Activated CD4-positive, alpha-beta T cell treated with anti-CD3 and anti-CD28 coated beads, Interleukin-2, amount 10 ng/mL, durations not matched to agents 24 days and 14 days (primary cell): ENCODE measurements around the gene GBF1. TPM values are rescaled to one million over a fixed set of nuclear protein-coding genes. Genes with fewer than 3 reads are reported as not detected.
A peak's percentile ranks its signal among the peaks of the same experiment; 100 is the strongest.
"Not testable (repeated sequence)": the region's sequence is repeated elsewhere in the genome, so short reads cannot be mapped to it uniquely, and the experiment has no call there.

Experiments
- DNase-seq: peaks from one replicate; pipeline ENCODE4 v3.0.0; 2022
- H3K27ac Mint-ChIP-seq: one replicate; pipeline ENCODE4 v1.8.0; 2022; ENCODE audit warnings: mild to moderate bottlenecking, mixed read lengths
- H3K27me3 Mint-ChIP-seq: one replicate; pipeline ENCODE4 v1.8.0; 2022; ENCODE audit warnings: mixed read lengths
- H3K36me3 Mint-ChIP-seq: one replicate; pipeline ENCODE4 v1.8.0; 2022; ENCODE audit warnings: low read depth, mild to moderate bottlenecking, mixed read lengths
- H3K4me1 Mint-ChIP-seq: one replicate; pipeline ENCODE4 v1.8.0; 2021; ENCODE audit warnings: mixed read lengths
- H3K4me3 Mint-ChIP-seq: one replicate; pipeline ENCODE4 v1.8.0; 2022; ENCODE audit warnings: mild to moderate bottlenecking, moderate library complexity, mixed read lengths
- H3K9me3 Mint-ChIP-seq: one replicate; pipeline ENCODE4 v1.8.0; 2021; ENCODE audit warnings: mixed read lengths
- intact Hi-C: fragments of 100-400 bp; cut with micrococcal nuclease; formaldehyde crosslinking; loops from one replicate; pipeline ENCODE4 v1.15.1; 2023
- total RNA-seq: library from RNA; stranded (reverse); gene quantifications from 2 replicates; pipeline ENCODE4 v1.2.3, GENCODE V29; 2022

Gene GBF1
- total RNA-seq, 1 donor from 2014 or later, result 47.7 TPM

GRCh38 chr10:102287991-102288390, 42.7 kb downstream of the GBF1 start:
- Mint-ChIP-seq H3K4me3 (no peak overlapping the region), H3K4me1 (peaks cover 47% of the 10 kb centered on the region), H3K27me3 (no peaks in the 10 kb centered on the region), H3K36me3 (peaks cover 22% of the 10 kb centered on the region), H3K9me3 (no peaks in the 10 kb centered on the region), H3K27ac (peak overlapping the region; percentile 11)
- DNase-seq, result no peak
- intact Hi-C loops, result no loop called here

DNA sequence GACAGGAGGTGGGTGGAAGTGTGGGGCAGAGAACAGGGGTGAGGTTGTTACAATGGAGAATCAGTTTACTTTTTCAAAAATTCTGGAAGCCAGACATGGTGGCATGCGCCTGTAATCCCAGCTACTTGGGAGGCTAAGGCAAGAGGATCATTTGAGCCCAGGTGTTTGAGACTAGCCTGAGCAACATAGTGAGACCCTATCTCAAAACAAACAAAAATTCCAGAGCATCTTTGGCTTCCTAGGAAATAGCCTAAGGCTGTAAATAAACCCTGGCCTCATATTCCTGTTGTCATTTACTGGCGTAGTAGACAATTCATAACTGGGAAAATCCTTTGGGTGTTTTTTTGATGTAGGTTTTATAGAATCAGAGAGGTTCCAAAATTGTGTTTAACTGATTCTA, 44.0 kb downstream of the GBF1 start:
- Mint-ChIP-seq H3K4me3 (no peak overlapping the region), H3K27ac (no peak overlapping the region), H3K9me3 (no peaks in the 10 kb centered on the region), H3K36me3 (peaks cover 21% of the 10 kb centered on the region), H3K27me3 (no peaks in the 10 kb centered on the region), H3K4me1 (peaks cover 35% of the 10 kb centered on the region)
- intact Hi-C loops, result no loop called here
- DNase-seq, result no peak

GRCh38 chr10:102289840-102290239, 44.5 kb downstream of the GBF1 start:
- H3K4me3 Mint-ChIP-seq, result no peak overlapping the region
- intact Hi-C loops, result no loop called here
- H3K36me3 Mint-ChIP-seq, result peaks cover 21% of the 10 kb centered on the region
- no peaks in the 10 kb centered on the region for H3K27me3 Mint-ChIP-seq
- DNase-seq, result no peak
- no peak overlapping the region for H3K27ac Mint-ChIP-seq
- no peaks in the 10 kb centered on the region for H3K9me3 Mint-ChIP-seq
- peaks cover 32% of the 10 kb centered on the region for H3K4me1 Mint-ChIP-seq

DNA sequence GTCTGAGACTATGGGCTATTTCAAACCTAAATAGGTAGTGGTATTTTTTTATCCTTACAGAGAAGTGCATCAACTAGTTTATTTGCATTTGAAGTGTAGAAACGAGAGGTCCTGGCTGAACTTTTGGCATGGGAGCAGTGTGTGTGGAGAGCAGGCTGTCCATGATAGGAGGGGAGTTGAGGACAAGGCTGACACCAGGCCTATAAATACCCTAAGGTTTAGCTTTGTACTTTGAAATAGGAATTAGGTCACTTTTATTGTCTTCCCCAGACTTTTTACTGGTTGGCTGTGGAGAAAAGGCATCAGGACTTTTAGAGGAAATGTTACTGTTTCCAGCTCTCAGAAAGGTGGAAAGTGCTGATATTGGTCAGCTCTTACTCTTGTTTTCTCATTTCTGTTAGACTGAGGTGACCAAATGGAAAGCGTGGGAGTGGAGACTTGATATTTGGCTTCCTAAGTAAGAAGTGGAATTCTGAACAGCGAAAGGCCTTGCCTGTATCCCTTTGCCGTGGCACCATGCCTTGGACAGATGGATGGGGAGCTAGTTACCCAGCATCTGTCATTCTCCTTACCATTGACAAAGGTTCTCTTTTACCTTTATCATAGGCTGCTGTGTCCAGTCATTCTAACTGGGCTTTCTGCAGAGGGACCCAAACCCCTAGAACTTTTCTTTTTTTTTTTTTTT, 46.0 kb downstream of the GBF1 start:
- H3K9me3 Mint-ChIP-seq, result no peaks in the 10 kb centered on the region
- H3K27ac Mint-ChIP-seq, result peak overlapping the region; percentile 74
- no peaks in the 10 kb centered on the region for H3K27me3 Mint-ChIP-seq
- H3K4me1 Mint-ChIP-seq, result peaks cover 17% of the 10 kb centered on the region
- DNase-seq, result no peak
- intact Hi-C loops, result no loop called here
- H3K36me3 Mint-ChIP-seq, result peaks cover 17% of the 10 kb centered on the region
- H3K4me3 Mint-ChIP-seq, result no peak overlapping the region

GRCh38 chr10:102297101-102297500, 51.8 kb downstream of the GBF1 start:
- Mint-ChIP-seq H3K4me3 (no peak overlapping the region), H3K27me3 (no peaks in the 10 kb centered on the region), H3K36me3 (peaks cover 3% of the 10 kb centered on the region), H3K27ac (no peak overlapping the region), H3K4me1 (peaks cover 17% of the 10 kb centered on the region), H3K9me3 (no peaks in the 10 kb centered on the region)
- intact Hi-C loops, result no loop called here
- no peak for DNase-seq

- Mint-ChIP-seq H3K36me3 (peaks cover 1% of the 10 kb centered on the region), H3K4me1 (peaks cover 17% of the 10 kb centered on the region), H3K9me3 (no peaks in the 10 kb centered on the region), H3K4me3 (no peak overlapping the region), H3K27me3 (no peaks in the 10 kb centered on the region), H3K27ac (no peak overlapping the region)
- intact Hi-C loops, result no loop called here
- DNase-seq, result no peak
Measured at GRCh38 chr10:102298899-102299298, 53.6 kb downstream of the GBF1 start.

- Mint-ChIP-seq H3K9me3 (no peaks in the 10 kb centered on the region), H3K36me3 (peaks cover 3% of the 10 kb centered on the region), H3K27ac (peak overlapping the region; percentile 68), H3K4me1 (peaks cover 17% of the 10 kb centered on the region), H3K27me3 (no peaks in the 10 kb centered on the region), H3K4me3 (no peak overlapping the region)
- intact Hi-C loops, result no loop called here
- no peak for DNase-seq
Measured at GRCh38 chr10:102299873-102300272, 54.5 kb downstream of the GBF1 start.

DNA sequence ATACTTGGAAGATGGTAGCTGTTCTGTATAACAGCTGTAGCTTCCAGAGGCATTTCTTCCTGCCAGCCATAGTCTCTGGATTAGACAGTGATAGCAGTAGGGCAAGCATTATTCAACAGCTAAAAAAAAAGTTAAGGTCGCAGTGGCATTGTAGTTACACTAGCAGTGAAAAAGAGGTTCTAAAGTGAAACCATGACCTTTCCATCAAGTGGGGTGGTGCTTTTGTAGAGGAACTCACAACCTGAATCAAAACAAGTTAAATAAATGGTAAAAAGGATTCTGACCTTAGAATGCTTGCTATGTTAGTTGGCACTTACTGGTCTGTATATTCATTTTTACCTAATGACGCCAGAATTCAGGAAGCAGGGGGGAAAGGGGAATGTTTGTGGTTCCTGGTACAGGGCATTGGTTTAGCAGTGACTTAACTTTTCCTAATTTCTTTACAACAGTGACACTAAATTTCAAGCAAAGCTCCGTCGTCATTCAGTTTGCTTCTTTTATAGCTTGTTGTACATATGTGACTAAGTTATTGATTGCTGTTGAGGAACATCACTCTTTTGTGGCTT, 55.0 kb downstream of the GBF1 start:
- H3K9me3 Mint-ChIP-seq, result no peaks in the 10 kb centered on the region
- peak overlapping the region; percentile 68 for H3K27ac Mint-ChIP-seq
- no peak for DNase-seq
- peaks cover 3% of the 10 kb centered on the region for H3K36me3 Mint-ChIP-seq
- intact Hi-C loops, result no loop called here
- peaks cover 17% of the 10 kb centered on the region for H3K4me1 Mint-ChIP-seq
- H3K4me3 Mint-ChIP-seq, result peak overlapping the region; percentile 30
- H3K27me3 Mint-ChIP-seq, result no peaks in the 10 kb centered on the region

- H3K4me3 Mint-ChIP-seq, H3K27me3 Mint-ChIP-seq, H3K27ac Mint-ChIP-seq, H3K9me3 Mint-ChIP-seq, DNase-seq, intact Hi-C loops, H3K36me3 Mint-ChIP-seq: not testable (repeated sequence)
- peaks cover 17% of the 10 kb centered on the region for H3K4me1 Mint-ChIP-seq
Measured at GRCh38 chr10:102300912-102301311, 55.6 kb downstream of the GBF1 start.

- H3K27me3 Mint-ChIP-seq, H3K36me3 Mint-ChIP-seq, H3K9me3 Mint-ChIP-seq, H3K27ac Mint-ChIP-seq, DNase-seq, intact Hi-C loops, H3K4me3 Mint-ChIP-seq: not testable (repeated sequence)
- peaks cover 17% of the 10 kb centered on the region for H3K4me1 Mint-ChIP-seq
Measured at GRCh38 chr10:102301332-102301731, 56.0 kb downstream of the GBF1 start.

DNA sequence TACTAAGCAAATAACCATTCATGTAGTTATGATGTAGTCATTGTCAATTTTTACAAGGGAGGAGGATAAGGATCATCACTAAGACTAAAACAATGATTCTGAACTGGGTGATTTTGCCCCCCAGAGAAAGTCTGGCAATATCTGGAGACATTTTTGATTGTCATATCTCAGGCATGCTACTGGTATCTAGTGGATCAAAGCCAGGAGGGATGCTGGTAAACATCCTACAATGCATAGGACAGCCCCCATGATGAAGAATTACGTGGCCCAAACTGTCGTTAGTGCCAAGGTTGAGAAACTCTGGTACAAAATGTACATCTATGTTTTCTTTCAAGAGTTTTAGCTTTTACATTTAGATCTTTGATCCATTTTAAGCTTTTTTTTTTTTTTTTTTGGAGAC, 57.3 kb downstream of the GBF1 start:
- H3K9me3 Mint-ChIP-seq, result no peaks in the 10 kb centered on the region
- H3K36me3 Mint-ChIP-seq, result peaks cover 11% of the 10 kb centered on the region
- H3K4me1 Mint-ChIP-seq, result peaks cover 14% of the 10 kb centered on the region
- no peak overlapping the region for H3K4me3 Mint-ChIP-seq
- no peak overlapping the region for H3K27ac Mint-ChIP-seq
- intact Hi-C loops, result no loop called here
- no peaks in the 10 kb centered on the region for H3K27me3 Mint-ChIP-seq
- DNase-seq, result no peak

DNA sequence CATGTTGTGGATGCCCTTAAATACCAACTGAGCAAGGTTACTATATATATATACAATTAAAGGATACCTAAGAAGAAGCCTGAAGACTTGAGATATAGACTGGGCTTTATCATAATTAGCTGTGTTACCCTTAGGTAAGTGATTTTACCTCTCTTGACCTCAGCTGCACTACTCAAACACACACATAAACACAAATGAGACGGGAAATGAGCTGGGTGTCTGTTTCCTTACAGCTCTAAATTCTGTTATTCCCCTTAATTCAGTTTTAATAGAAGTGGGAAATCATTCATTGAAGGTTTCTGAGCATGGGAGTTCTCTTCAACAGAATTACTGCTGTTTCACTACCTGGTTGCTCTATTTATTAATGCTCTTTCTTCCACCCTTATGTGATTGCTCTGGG, 60.7 kb downstream of the GBF1 start:
- Mint-ChIP-seq H3K9me3 (no peaks in the 10 kb centered on the region), H3K27me3 (no peaks in the 10 kb centered on the region), H3K27ac (no peak overlapping the region), H3K4me3 (no peak overlapping the region), H3K4me1 (peaks cover 14% of the 10 kb centered on the region), H3K36me3 (peaks cover 19% of the 10 kb centered on the region)
- intact Hi-C loops, result no loop called here
- DNase-seq, result no peak

GRCh38 chr10:102306710-102307109, 61.4 kb downstream of the GBF1 start:
- Mint-ChIP-seq H3K27ac (no peak overlapping the region), H3K27me3 (no peaks in the 10 kb centered on the region), H3K4me1 (peaks cover 21% of the 10 kb centered on the region), H3K4me3 (no peak overlapping the region), H3K36me3 (peaks cover 19% of the 10 kb centered on the region), H3K9me3 (no peaks in the 10 kb centered on the region)
- no peak for DNase-seq
- intact Hi-C loops, result no loop called here

GRCh38 chr10:102308318-102308717, 63.0 kb downstream of the GBF1 start:
- H3K9me3 Mint-ChIP-seq, intact Hi-C loops, DNase-seq, H3K4me3 Mint-ChIP-seq, H3K27me3 Mint-ChIP-seq, H3K27ac Mint-ChIP-seq: not testable (repeated sequence)
- H3K36me3 Mint-ChIP-seq, result peaks cover 19% of the 10 kb centered on the region
- peaks cover 32% of the 10 kb centered on the region for H3K4me1 Mint-ChIP-seq

DNA sequence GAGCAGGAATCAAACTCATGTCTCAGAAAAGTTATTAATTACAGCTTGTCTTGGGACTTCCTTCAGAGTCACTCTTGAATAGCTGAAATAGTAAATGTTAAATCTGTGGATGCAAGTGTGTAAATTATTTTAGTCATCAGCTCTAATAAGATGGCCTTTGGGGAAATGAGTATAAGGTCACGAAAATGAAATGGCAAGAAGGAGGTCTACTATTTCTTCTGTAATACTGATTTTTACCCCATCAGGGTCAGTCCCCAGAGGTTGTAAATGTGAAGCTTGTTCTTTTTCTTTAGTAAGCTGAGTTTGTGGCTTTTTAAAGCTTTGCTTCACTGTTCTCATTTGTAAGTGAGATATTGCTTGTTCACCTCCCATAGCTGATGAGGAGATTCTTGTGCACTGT, 63.9 kb downstream of the GBF1 start:
- intact Hi-C loops, result no loop called here
- Mint-ChIP-seq H3K9me3 (no peaks in the 10 kb centered on the region), H3K36me3 (peaks cover 19% of the 10 kb centered on the region), H3K27me3 (no peaks in the 10 kb centered on the region), H3K27ac (no peak overlapping the region), H3K4me1 (peaks cover 34% of the 10 kb centered on the region), H3K4me3 (no peak overlapping the region)
- DNase-seq, result no peak
